Neural cell (in vitro differentiated cells): Measurements from ENCODE around the gene TMEM255B. TPM values are rescaled to one million over a fixed set of nuclear protein-coding genes. Genes with fewer than 3 reads are reported as not detected.

Source experiments
- H2AFZ ChIP-seq: fragments of 200-600, 300-800 bp; sonication (generic), shearing (Covaris generic); 2 replicates; pipeline ENCODE4 v1.6.0; 2014; ENCODE audit warnings: low read depth, mild to moderate bottlenecking, antibody characterized with exemption, low read length, moderate library complexity
- H3F3A ChIP-seq: fragments of 200-600 bp; shearing (Covaris generic); 2 replicates; pipeline ENCODE4 v1.6.1; 2016; ENCODE audit warnings: mild to moderate bottlenecking, moderate library complexity, mixed read lengths, antibody characterized with exemption, low read length; ENCODE audit not compliant: insufficient read depth, poor library complexity, severe bottlenecking
- H3K27ac ChIP-seq: fragments of 200-600, 300-800 bp; sonication (generic), shearing (Covaris generic); 2 replicates; pipeline ENCODE4 v1.5.1; 2014; ENCODE audit warnings: mild to moderate bottlenecking, low read length, moderate library complexity
- H3K27me3 ChIP-seq: fragments of 300-800, 200-600 bp; sonication (generic), shearing (Covaris generic); 2 replicates; pipeline ENCODE4 v1.6.0; 2014; ENCODE audit warnings: mild to moderate bottlenecking, low read depth, low read length, moderate library complexity; ENCODE audit not compliant: insufficient read depth
- H3K36me3 ChIP-seq: fragments of 300-800, 200-600 bp; sonication (generic), shearing (Covaris generic); 2 replicates; pipeline ENCODE4 v1.5.1; 2014; ENCODE audit warnings: mild to moderate bottlenecking, antibody characterized with exemption, low read length, moderate library complexity; ENCODE audit not compliant: insufficient read depth
- H3K4me2 ChIP-seq: fragments of 300-800, 200-600 bp; sonication (generic), shearing (Covaris generic); 2 replicates; pipeline ENCODE4 v1.6.0; 2014; ENCODE audit warnings: mild to moderate bottlenecking, low read length
- H3K4me3 ChIP-seq: fragments of 300-800, 200-600 bp; sonication (generic), shearing (Covaris generic); 2 replicates; pipeline ENCODE4 v1.5.1; 2014; ENCODE audit warnings: mild to moderate bottlenecking, low read length, moderate library complexity
- H3K79me2 ChIP-seq: fragments of 200-600 bp; shearing (Covaris generic); replicated peaks from 2 replicates; pipeline ENCODE4 v1.6.0; 2014; ENCODE audit warnings: mild to moderate bottlenecking, low read length, moderate library complexity; ENCODE audit not compliant: insufficient read depth
- H3K9ac ChIP-seq: fragments of 300-800, 200-600 bp; sonication (generic), shearing (Covaris generic); 2 replicates; pipeline ENCODE4 v1.6.1; 2016; ENCODE audit warnings: mild to moderate bottlenecking, low read length, mixed read lengths
- H3K9me2 ChIP-seq: fragments of 200-600 bp; shearing (Covaris generic); 2 replicates; pipeline ENCODE4 v1.6.1; 2016; ENCODE audit warnings: mild to moderate bottlenecking, low read length, mixed read lengths; ENCODE audit not compliant: insufficient read depth
- H3K9me3 ChIP-seq: fragments of 200-600, 300-800 bp; sonication (generic), shearing (Covaris generic); 2 replicates; pipeline ENCODE4 v1.6.1; 2016; ENCODE audit warnings: mild to moderate bottlenecking, mixed run types, low read length, moderate library complexity, mixed read lengths
- H4K20me1 ChIP-seq: fragments of 200-600 bp; shearing (Covaris generic); 2 replicates; pipeline ENCODE4 v1.6.1; 2016; ENCODE audit warnings: mild to moderate bottlenecking, mixed run types; ENCODE audit not compliant: insufficient read depth
- CTCF ChIP-seq: fragments of 450-650 bp; IDR thresholded peaks from 2 replicates; pipeline ENCODE4 v1.5.1; 2014; ENCODE audit warnings: antibody characterized with exemption, mild to moderate bottlenecking, moderate library complexity; ENCODE audit not compliant: poor library complexity, severe bottlenecking
- EP300 ChIP-seq: fragments of 450-650 bp; conservative IDR thresholded peaks from 2 replicates; pipeline ENCODE4 v1.6.1; 2014; ENCODE audit warnings: antibody characterized with exemption, mild to moderate bottlenecking, moderate library complexity; ENCODE audit not compliant: poor library complexity, severe bottlenecking
- EZH2 ChIP-seq: fragments of 200-600, 300-800 bp; shearing (Covaris generic), sonication (generic); IDR thresholded peaks from 2 replicates; pipeline ENCODE4 v1.6.1; 2014; ENCODE audit warnings: antibody characterized with exemption, low read length, borderline replicate concordance, mild to moderate bottlenecking; ENCODE audit not compliant: insufficient read depth, poor library complexity, severe bottlenecking
- MXI1 ChIP-seq: fragments of 450-650 bp; conservative IDR thresholded peaks from 2 replicates; pipeline ENCODE4 v1.6.1; 2014; ENCODE audit warnings: antibody characterized with exemption, mild to moderate bottlenecking; ENCODE audit not compliant: poor library complexity, severe bottlenecking
- POLR2AphosphoS5 ChIP-seq: IDR thresholded peaks from 2 replicates; pipeline ENCODE4 v1.6.1; 2012
- RAD21 ChIP-seq: fragments of 450-650 bp; conservative IDR thresholded peaks from 2 replicates; pipeline ENCODE4 v1.6.1; 2014; ENCODE audit warnings: antibody characterized with exemption, mild to moderate bottlenecking, moderate library complexity
- REST ChIP-seq: IDR thresholded peaks from 2 replicates; pipeline ENCODE4 v1.6.1; 2012; ENCODE audit warnings: borderline replicate concordance
- SMC3 ChIP-seq: fragments of 450-650 bp; conservative IDR thresholded peaks from 2 replicates; pipeline ENCODE4 v1.6.1; 2014; ENCODE audit warnings: antibody characterized with exemption, mild to moderate bottlenecking, moderate library complexity; ENCODE audit not compliant: poor library complexity
- TAF1 ChIP-seq: IDR thresholded peaks from 2 replicates; pipeline ENCODE4 v1.6.1; 2012; ENCODE audit warnings: low read depth
- polyA plus RNA-seq: library from polyadenylated mRNA; depleted of rRNA; stranded (reverse); fragments of >200 nt; gene quantifications from 2 replicates; pipeline ENCODE4 v1.2.3, GENCODE V29; 2014

Gene TMEM255B
- polyA plus RNA-seq, 1 donor from 2014 or later = not detected

GRCh38 chr13:113843063-113843654 lies 84.1 kb downstream of the TMEM255B start:
- Histone ChIP-seq H3K27me3 (no peaks in the 10 kb centered on the region), H3K4me3 (no peak overlapping the region), H3K4me2 (no peak overlapping the region), H3K27ac (no peak overlapping the region), H3F3A (no peaks in the 10 kb centered on the region), H2AFZ (no peak overlapping the region), H4K20me1 (no peaks in the 10 kb centered on the region), H3K9me3 (no peaks in the 10 kb centered on the region), H3K79me2 (no peaks in the 10 kb centered on the region), H3K36me3 (no peaks in the 10 kb centered on the region), H3K9ac (no peak overlapping the region), H3K9me2 (no peaks in the 10 kb centered on the region)
- TF ChIP-seq TAF1 = no peak
- TF ChIP-seq EP300 = no peak
- no peak for TF ChIP-seq EZH2
- no peak for TF ChIP-seq SMC3
- TF ChIP-seq REST = no peak
- TF ChIP-seq MXI1 = no peak
- no peak for TF ChIP-seq POLR2AphosphoS5
- TF ChIP-seq CTCF = no peak
- TF ChIP-seq RAD21 = no peak

GRCh38 chr13:113843864-113844556 lies 85.0 kb downstream of the TMEM255B start:
- Histone ChIP-seq H3K79me2 (no peaks in the 10 kb centered on the region), H4K20me1 (no peaks in the 10 kb centered on the region), H3K4me3 (no peak overlapping the region), H3K36me3 (no peaks in the 10 kb centered on the region), H3K27ac (no peak overlapping the region), H3K9ac (no peak overlapping the region), H2AFZ (no peak overlapping the region), H3F3A (no peaks in the 10 kb centered on the region), H3K9me3 (no peaks in the 10 kb centered on the region), H3K27me3 (no peaks in the 10 kb centered on the region), H3K9me2 (no peaks in the 10 kb centered on the region), H3K4me2 (no peak overlapping the region)
- TF ChIP-seq POLR2AphosphoS5 (no peak), REST (no peak), RAD21 (no peak), EZH2 (no peak), TAF1 (no peak), SMC3 (no peak), EP300 (no peak), CTCF (no peak), MXI1 (no peak)
